GM12801 (cell line): Measurements from ENCODE around the gene PRKCQ.

Experiments
- TF ChIP-seq, protein P1 (sequence below): IDR thresholded peaks from one replicate; pipeline ENCODE4 v1.5.1; 2011; ENCODE audit warnings: control low read depth; ENCODE audit not compliant: insufficient read length; ENCODE audit errors: extremely low read depth

PRKCQ gene

GRCh38 chr10:6578251-6578771 is 1.8 kb downstream of the PRKCQ start:
- TF ChIP-seq, protein P1, sequence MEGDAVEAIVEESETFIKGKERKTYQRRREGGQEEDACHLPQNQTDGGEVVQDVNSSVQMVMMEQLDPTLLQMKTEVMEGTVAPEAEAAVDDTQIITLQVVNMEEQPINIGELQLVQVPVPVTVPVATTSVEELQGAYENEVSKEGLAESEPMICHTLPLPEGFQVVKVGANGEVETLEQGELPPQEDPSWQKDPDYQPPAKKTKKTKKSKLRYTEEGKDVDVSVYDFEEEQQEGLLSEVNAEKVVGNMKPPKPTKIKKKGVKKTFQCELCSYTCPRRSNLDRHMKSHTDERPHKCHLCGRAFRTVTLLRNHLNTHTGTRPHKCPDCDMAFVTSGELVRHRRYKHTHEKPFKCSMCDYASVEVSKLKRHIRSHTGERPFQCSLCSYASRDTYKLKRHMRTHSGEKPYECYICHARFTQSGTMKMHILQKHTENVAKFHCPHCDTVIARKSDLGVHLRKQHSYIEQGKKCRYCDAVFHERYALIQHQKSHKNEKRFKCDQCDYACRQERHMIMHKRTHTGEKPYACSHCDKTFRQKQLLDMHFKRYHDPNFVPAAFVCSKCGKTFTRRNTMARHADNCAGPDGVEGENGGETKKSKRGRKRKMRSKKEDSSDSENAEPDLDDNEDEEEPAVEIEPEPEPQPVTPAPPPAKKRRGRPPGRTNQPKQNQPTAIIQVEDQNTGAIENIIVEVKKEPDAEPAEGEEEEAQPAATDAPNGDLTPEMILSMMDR: no peak

- TF ChIP-seq, protein P1: no peak
These were observed 3.8 kb downstream of the PRKCQ start for GRCh38 chr10:6576326-6576725.

DNA sequence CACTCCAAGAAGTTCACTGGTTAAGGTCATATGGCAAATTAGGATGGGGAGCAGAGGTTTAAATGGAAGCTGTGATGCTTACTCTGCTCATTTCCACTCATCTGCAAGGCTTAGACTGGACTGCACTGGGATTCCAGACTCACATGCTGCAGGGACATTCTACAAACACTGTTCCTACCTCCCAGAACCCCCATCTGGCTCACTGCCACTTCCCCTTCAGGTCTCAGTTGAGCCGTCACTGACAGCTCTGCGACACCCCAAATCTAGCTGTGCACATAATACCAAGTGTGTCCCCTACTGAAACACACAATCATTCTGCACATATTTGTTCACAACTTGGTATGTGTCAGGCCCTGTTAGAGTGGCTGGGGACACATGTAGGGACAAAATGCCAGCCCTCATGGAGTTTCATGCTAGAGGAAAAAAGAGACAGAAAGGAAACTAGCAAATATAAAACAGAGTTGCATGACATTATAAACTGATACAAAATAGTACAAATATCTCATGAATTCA is 5.4 kb downstream of the PRKCQ start:
- TF ChIP-seq, protein P1: no peak

DNA sequence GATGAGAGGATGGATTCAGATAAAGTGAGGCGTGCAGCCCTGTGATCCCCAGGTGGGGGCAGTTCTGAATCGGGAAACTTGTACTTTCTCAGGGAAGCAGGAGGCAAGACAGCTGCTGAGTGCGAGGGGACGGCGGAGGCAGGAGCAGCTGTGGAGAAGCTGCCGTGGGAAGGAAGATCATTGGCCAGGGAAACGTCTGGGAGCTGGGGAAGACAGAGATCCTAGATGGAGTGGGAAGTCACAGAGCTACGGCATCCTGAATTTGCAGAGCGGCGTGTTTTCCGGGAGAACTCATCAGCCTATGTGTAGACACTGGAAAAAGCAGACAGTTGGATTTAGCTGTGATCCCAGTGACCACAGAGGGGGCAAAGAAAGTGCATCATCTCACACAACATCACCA is 9.2 kb downstream of the PRKCQ start:
- TF ChIP-seq, protein P1: no peak

DNA sequence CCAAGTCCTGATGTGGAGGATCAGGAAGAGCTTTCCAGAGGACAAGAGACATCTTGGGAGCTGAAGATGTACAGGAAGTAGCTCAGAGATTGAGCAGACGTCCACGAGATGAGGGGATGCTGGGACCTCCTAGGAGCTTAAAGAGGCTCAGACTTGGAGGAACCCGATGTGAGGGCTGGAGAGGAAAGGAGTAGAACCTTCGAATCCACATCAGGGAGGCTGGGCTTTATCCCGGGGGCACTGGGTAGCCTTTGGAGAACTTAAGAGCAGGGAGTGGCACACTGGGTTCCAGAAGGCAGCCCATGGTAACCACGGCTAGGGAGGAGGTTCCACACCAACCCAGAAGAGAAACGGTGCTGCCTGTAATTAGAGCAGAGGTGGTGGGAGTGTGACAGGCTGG is 10.8 kb downstream of the PRKCQ start:
- TF ChIP-seq, protein P1: no peak

GRCh38 chr10:6567884-6568283 is 12.2 kb downstream of the PRKCQ start:
- TF ChIP-seq, protein P1: no peak

GRCh38 chr10:6567203-6567703 is 12.8 kb downstream of the PRKCQ start:
- TF ChIP-seq, protein P1: no peak

GRCh38 chr10:6565588-6565987 is 14.5 kb downstream of the PRKCQ start:
- TF ChIP-seq, protein P1: no peak
